Parathyroid adenoma (tissue), 2 donors: ENCODE data around the gene SMCR8.

Source experiments
- H2AFZ ChIP-seq: fragments of 300-600 bp; sonication (generic); one replicate; pipeline ENCODE4 v1.7.0; 2017; ENCODE audit warnings: antibody characterized with exemption, mild to moderate bottlenecking
- H3K27ac ChIP-seq: fragments of 300-600 bp; sonication (generic); one replicate; pipeline ENCODE4 v1.7.0; 2017
- H3K27me3 ChIP-seq: fragments of 300-600 bp; sonication (generic); one replicate; pipeline ENCODE4 v1.7.0; 2017; ENCODE audit warnings: low read length; ENCODE audit not compliant: control insufficient read depth, insufficient read depth
- H3K36me3 ChIP-seq: fragments of 300-600 bp; sonication (generic); one replicate; pipeline ENCODE4 v1.7.0; 2017; ENCODE audit warnings: low read length; ENCODE audit not compliant: control insufficient read depth, insufficient read depth
- H3K4me1 ChIP-seq: fragments of 300-600 bp; sonication (generic); one replicate; pipeline ENCODE4 v1.7.0; 2017; ENCODE audit warnings: control low read depth
- H3K4me2 ChIP-seq: fragments of 300-600 bp; sonication (generic); one replicate; pipeline ENCODE4 v1.7.0; 2017; ENCODE audit warnings: low read length
- H3K4me3 ChIP-seq: fragments of 300-600 bp; sonication (generic); one replicate; pipeline ENCODE4 v1.7.0; 2017; ENCODE audit warnings: low read depth, low read length
- H3K79me2 ChIP-seq: fragments of 300-600 bp; sonication (generic); one replicate; pipeline ENCODE4 v1.7.0; 2017; ENCODE audit warnings: control low read depth
- H3K9ac ChIP-seq: fragments of 300-600 bp; sonication (generic); one replicate; pipeline ENCODE4 v1.7.0; 2017; ENCODE audit warnings: mild to moderate bottlenecking
- H3K9me3 ChIP-seq: fragments of 300-600 bp; sonication (generic); one replicate; pipeline ENCODE4 v1.7.0; 2017; ENCODE audit warnings: low read length; ENCODE audit not compliant: control insufficient read depth
- CTCF ChIP-seq: fragments of 300-600 bp; sonication (generic); IDR thresholded peaks from one replicate; pipeline ENCODE4 v1.7.0; 2017; ENCODE audit warnings: antibody characterized with exemption, mild to moderate bottlenecking
- donor health status: primary hyperparathyroidism.

The SMCR8 gene

GRCh38 chr17:18344021-18344420, 28.9 kb downstream of the SMCR8 start:
- Histone ChIP-seq H3K27ac (peak overlapping the region; percentile 21), H3K36me3 (no peaks in the 10 kb centered on the region), H3K9ac (no peak overlapping the region), H3K9me3 (no peaks in the 10 kb centered on the region), H3K4me3 (no peak overlapping the region), H3K27me3 (no peaks in the 10 kb centered on the region), H3K4me1 (peaks cover 5% of the 10 kb centered on the region), H3K79me2 (peaks cover 7% of the 10 kb centered on the region), H2AFZ (no peak overlapping the region), H3K4me2 (no peak overlapping the region)
- TF ChIP-seq CTCF = no peak

GRCh38 chr17:18353541-18353940, 38.4 kb downstream of the SMCR8 start:
- no peak for TF ChIP-seq CTCF
- Histone ChIP-seq H3K9me3 (no peaks in the 10 kb centered on the region), H3K4me2 (no peak overlapping the region), H3K4me3 (no peak overlapping the region), H3K4me1 (peaks cover 4% of the 10 kb centered on the region), H3K27ac (no peak overlapping the region), H3K27me3 (no peaks in the 10 kb centered on the region), H3K9ac (no peak overlapping the region), H2AFZ (no peak overlapping the region), H3K36me3 (no peaks in the 10 kb centered on the region), H3K79me2 (peaks cover 7% of the 10 kb centered on the region)

- no peak overlapping the region for H3K9ac ChIP-seq
- H3K9me3 ChIP-seq = no peaks in the 10 kb centered on the region
- no peaks in the 10 kb centered on the region for H3K27me3 ChIP-seq
- peak overlapping the region; percentile 75 for H3K27ac ChIP-seq
- H3K4me3 ChIP-seq = peak overlapping the region; percentile 1
- H3K4me1 ChIP-seq = peaks cover 16% of the 10 kb centered on the region
- peak overlapping the region; percentile 43 for H2AFZ ChIP-seq
- H3K4me2 ChIP-seq = peak overlapping the region; percentile 55
- peaks cover 27% of the 10 kb centered on the region for H3K79me2 ChIP-seq
- no peak for TF ChIP-seq CTCF
- H3K36me3 ChIP-seq = no peaks in the 10 kb centered on the region
These were observed 41.5 kb downstream of the SMCR8 start for GRCh38 chr17:18356624-18357023.

GRCh38 chr17:18360518-18360917, 45.4 kb downstream of the SMCR8 start:
- Histone ChIP-seq H3K9ac (no peak overlapping the region), H3K4me2 (peak overlapping the region; percentile 38), H3K4me1 (peaks cover 23% of the 10 kb centered on the region), H3K79me2 (peaks cover 24% of the 10 kb centered on the region), H2AFZ (no peak overlapping the region), H3K36me3 (no peaks in the 10 kb centered on the region), H3K27ac (peak overlapping the region; percentile 53), H3K27me3 (no peaks in the 10 kb centered on the region), H3K9me3 (no peaks in the 10 kb centered on the region), H3K4me3 (no peak overlapping the region)
- TF ChIP-seq CTCF = no peak

GRCh38 chr17:18361837-18362697, 47.0 kb downstream of the SMCR8 start:
- Histone ChIP-seq H3K9me3 (no peaks in the 10 kb centered on the region), H3K27ac (peak overlapping the region; percentile 99), H3K9ac (no peak overlapping the region), H3K27me3 (no peaks in the 10 kb centered on the region), H3K36me3 (no peaks in the 10 kb centered on the region), H3K79me2 (peaks cover 24% of the 10 kb centered on the region), H3K4me3 (peak overlapping the region; percentile 82), H2AFZ (peak overlapping the region; percentile 89), H3K4me2 (peak overlapping the region; percentile 94), H3K4me1 (peaks cover 23% of the 10 kb centered on the region)
- no peak for TF ChIP-seq CTCF
